Fibroblast of the aortic adventitia (primary cell): ENCODE measurements around the gene PTGES. TPM values are rescaled to one million over a fixed set of nuclear protein-coding genes. Genes with fewer than 3 reads are reported as not detected.

Experiments
- DNase-seq: peaks from one replicate; pipeline ENCODE4 v3.0.0-alpha.2; 2010; ENCODE audit warnings: low read depth
- H3K4me3 ChIP-seq: 2 replicates; pipeline ENCODE4 v1.5.1; 2011; ENCODE audit warnings: low read depth, mild to moderate bottlenecking, control low read depth, low read length, moderate library complexity
- total RNA-seq: library from RNA; depleted of rRNA; stranded (reverse); fragments of >200 nt; gene quantifications from 2 replicates; pipeline ENCODE4 v1.2.3, GENCODE V29; 2012; ENCODE audit warnings: low replicate concordance
- TF ChIP-seq, protein P1 (sequence below): IDR thresholded peaks from 2 replicates; pipeline ENCODE4 v1.5.1; 2011; ENCODE audit warnings: mild to moderate bottlenecking, low read length, control low read depth, inconsistent platforms; ENCODE audit not compliant: insufficient read depth

The PTGES gene
- total RNA-seq, 1 donor = 6.9 TPM

DNA sequence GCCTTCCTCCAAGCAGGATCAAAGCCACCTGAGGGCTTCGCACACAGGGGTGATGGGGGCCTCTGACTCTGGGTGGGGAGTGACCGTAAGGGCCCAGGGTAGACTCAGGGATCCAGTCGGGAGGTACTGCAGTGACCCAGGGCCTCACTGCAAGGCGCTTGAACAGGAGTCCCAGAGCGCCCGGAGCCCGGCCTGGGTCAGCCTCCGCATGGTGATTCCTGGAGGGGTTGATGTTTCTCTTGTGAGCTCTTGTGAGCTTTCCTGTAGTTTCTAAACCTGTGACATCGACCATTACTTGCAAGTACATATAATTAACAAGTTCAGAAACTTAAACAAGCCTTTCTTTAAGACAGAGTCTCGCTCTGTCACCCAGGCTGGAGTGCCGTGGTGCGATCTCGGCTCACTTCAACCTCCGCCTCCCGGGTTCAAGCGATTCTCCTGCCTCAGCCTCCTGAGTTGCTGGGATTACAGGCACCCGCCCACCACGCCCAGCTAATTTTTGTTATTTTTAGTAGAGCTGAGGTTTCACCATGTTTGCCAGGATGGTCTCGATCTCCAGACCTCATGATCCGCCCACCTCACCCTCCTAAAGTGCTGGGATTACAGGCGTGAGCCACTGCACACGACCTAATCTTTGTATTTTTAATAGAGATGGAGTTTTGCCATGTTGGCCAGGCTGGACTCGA, 19.8 kb downstream of the PTGES start:
- no peak for DNase-seq
- TF ChIP-seq, protein P1, sequence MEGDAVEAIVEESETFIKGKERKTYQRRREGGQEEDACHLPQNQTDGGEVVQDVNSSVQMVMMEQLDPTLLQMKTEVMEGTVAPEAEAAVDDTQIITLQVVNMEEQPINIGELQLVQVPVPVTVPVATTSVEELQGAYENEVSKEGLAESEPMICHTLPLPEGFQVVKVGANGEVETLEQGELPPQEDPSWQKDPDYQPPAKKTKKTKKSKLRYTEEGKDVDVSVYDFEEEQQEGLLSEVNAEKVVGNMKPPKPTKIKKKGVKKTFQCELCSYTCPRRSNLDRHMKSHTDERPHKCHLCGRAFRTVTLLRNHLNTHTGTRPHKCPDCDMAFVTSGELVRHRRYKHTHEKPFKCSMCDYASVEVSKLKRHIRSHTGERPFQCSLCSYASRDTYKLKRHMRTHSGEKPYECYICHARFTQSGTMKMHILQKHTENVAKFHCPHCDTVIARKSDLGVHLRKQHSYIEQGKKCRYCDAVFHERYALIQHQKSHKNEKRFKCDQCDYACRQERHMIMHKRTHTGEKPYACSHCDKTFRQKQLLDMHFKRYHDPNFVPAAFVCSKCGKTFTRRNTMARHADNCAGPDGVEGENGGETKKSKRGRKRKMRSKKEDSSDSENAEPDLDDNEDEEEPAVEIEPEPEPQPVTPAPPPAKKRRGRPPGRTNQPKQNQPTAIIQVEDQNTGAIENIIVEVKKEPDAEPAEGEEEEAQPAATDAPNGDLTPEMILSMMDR = no peak
- H3K4me3 ChIP-seq = no peak overlapping the region

DNA sequence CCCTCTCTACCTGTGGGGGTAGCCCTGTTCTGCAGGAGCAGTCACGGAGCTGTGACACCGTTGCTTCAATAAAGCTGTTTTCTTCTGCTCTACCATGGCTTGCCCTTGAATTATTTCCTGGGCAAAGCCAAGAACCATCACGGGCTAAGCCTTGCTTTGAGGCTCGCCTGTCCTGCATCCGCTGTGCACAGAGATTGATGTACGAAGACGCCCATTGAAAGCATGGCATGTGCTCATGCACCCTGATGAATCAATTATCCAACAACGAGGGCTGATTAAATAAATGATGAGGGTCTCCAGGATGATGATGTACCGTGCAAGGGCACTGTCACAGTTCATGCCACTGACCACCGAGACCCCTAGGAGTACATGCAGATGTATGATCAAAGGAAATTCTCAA, 20.7 kb downstream of the PTGES start:
- no peak for DNase-seq
- TF ChIP-seq, protein P1 = no peak

DNA sequence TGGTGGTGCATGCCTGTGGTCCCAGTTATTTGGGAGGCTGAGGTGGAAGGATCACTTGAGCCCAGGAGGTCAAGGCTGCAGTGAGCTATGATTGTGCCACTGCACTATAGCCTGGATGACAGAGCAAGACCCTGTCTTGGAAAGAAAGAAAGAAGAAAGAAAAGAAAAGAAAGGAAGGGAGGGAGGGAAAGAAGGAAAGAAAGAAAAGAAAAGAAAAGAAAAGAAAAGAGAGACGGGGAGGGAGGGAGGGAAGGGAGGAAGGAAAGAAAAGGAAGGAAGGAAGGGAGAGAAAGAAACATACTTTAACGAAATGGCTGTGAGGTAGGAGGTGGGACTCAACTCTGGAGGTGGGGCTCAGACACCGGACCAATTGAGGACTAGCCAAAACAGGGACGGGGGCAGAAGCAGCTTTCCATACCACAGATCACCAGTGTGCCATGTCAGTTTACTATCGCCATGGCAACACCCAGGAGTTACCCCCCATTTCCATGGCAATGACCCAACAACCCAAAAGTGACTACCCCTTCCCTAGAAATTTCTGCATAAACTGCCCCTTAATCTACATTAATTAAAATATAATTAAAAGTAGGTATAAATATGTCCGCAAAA, 21.3 kb downstream of the PTGES start:
- no peak for DNase-seq
- no peak overlapping the region for H3K4me3 ChIP-seq
- TF ChIP-seq, protein P1 = no peak

More for the DNA sequence above, 20.7 kb downstream of the PTGES start:
- H3K4me3 ChIP-seq = no peak overlapping the region

DNA sequence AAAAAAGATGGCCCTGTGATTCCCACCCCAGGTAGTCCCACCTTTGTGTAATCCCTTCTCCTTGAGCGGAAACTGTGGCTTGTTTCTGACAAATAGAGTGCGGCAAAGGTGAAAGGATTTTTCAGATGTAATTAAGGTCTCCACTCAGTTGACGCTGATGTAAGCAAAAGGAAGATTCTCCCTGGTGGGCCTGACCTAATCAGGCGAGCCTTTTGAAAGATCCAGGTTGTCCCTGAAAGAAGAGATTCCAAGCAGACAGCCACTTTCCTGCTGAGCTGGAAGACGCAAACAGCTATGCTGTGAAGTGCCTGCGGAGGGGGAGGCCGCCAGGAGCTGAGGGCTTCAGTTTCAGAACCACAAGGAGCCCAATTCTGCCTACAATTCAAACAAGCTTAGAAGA, 24.1 kb downstream of the PTGES start:
- TF ChIP-seq, protein P1 = no peak
- no peak for DNase-seq
- H3K4me3 ChIP-seq = no peak overlapping the region

DNA sequence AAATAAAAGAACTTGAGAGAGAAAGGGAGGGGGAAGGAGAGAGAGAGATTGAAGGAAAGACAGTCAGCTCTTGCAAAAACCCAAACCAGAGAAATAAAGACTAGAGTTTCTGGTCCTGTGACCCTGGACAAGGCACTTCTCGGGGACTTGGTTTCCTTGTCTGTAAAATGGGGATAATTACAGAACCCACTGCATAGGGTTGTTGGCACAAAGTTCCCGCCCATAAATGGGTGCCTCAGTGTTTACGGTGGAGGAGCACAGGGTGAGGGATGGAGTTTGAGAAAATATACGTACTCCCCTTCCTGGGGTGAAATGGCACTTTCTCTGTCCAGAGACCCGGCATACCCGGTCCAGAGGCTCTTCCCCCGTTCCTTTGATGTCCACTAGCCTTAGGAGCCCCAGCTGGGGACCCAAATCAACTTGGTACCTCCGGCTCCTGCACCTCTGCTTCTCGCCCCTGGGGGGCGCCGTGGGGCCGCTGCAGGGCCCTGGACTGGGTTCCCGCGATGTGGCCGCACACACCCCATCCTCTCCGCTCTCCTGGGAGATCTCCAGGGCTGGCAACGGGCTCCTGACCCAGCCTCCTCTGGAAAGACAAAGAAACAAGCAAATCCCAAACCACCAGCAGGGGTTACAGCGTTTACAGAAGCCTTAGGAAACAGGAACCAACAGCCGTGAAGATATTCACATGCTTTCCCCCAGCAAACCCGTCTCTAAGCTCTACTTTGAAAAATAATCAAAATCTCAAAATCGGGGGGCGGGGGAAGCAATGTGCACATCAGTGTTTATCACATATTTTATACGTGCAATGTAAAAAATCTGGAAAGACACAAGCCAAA, 26.3 kb downstream of the PTGES start:
- H3K4me3 ChIP-seq = peak overlapping the region; percentile 9
- TF ChIP-seq, protein P1 = peak; percentile 96
- peak; percentile 95 for DNase-seq

DNA sequence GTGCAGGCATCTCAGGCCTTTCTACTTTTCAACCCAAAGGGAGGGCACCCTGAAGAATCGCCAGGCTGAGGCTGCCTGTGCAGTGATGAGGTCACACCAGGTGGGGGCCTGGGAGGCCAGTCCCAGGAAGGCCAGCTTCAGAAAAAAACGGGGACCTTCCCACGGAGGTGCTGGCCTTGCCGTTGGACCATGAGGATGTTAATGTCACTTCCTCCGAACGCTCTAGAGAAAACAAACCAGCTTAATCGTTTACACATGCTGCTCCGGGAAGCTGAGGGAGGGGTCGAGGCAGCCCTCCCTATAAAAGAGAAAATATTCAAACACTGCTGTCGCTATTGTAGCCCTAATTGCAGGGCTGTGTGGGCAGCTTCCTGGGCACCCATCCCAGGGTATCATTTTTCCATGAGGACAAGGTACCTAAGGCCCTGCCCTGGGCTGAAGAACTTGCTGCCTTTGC, 27.0 kb downstream of the PTGES start:
- TF ChIP-seq, protein P1 = no peak
- no peak overlapping the region for H3K4me3 ChIP-seq
- DNase-seq = peak; percentile 61
